ENCODE data around the gene RNF225. TPM values are rescaled to one million over a fixed set of nuclear protein-coding genes. Genes with fewer than 3 reads are reported as not detected.

The RNF225 gene
- total and polyA plus RNA-seq, 2 of the 13 experiments (the other 11 are each of a cell fraction or from before 2014, with no cell fraction given), result not detected

GRCh38 chr19:58380037-58380661, 15.3 kb upstream of the RNF225 start:
- Histone ChIP-seq H3K79me2 (ENCODE audit: insufficient read depth, low read length) (no peaks in the 10 kb centered on the region), H3K4me2 (ENCODE audit: low read depth, low read length) (peak overlapping the region; percentile 100), H2AFZ (ENCODE audit: low read length) (no peak overlapping the region), H3K27me3 (ENCODE audit: control insufficient read depth in 1 of 2, insufficient read depth in 2 of 2, low read length in 2 of 2) (no peaks in the 10 kb centered on the region), H3K4me3 (replicated peaks in 1 of 3; ENCODE audit: insufficient read depth in 1 of 3, low read depth in 2 of 3, low read length in 3 of 3) (peak overlapping the region; percentile 56 to 81 (median 74)), H4K20me1 (ENCODE audit: insufficient read depth, low read length) (no peaks in the 10 kb centered on the region), H3K36me3 (replicated peaks in 1 of 2; ENCODE audit: control insufficient read depth in 1 of 2, insufficient read depth in 2 of 2, low read length in 2 of 2) (no peaks in the 10 kb centered on the region), H3K9ac (ENCODE audit: insufficient read depth, low read depth, low read length) (peak overlapping the region; percentile 84), H3K4me1 (ENCODE audit: insufficient read depth, low read length) (peaks cover 24% of the 10 kb centered on the region), H3K27ac (ENCODE audit: extremely low read length, insufficient read depth, low read length) (peak overlapping the region; percentile 86), H3K9me3 (ENCODE audit: low read length) (no peaks in the 10 kb centered on the region)
- ChIA-PET CTCF (ENCODE audit: low intra/inter-chr PET ratio, low total read pairs) (no interaction called here), POLR2A (interaction anchor here (0.7 to 3.7 kb wide), 7 partner anchors 18 to 198 kb away, joined by 3 to 33 read pairs (median 3); partner anchors contain the start of genes ZBTB45, ZNF274, ZNF497 and ZNF584)
- ATAC-seq (peak; percentile 9), FAIRE-seq (no peak), DNase-seq (ENCODE audit: low spot score) (no peak)
- in situ Hi-C loops (cut with HindIII; ENCODE audit: extremely low pct_ligation_motif_present, low pct_unique_long_range_greater_than_20kb), result no loop called here
- 4% methylated on average over 15 of the region's 24 CpGs for WGBS (ENCODE audit: low lambda C conversion rate)
- TSS peak; percentile 43 for BruUV-seq (replicated peaks)
- intact Hi-C loops (cut with micrococcal nuclease; ENCODE audit: unreplicated experiment), result loop anchor here (2.0 kb wide), 1 partner anchor 17 kb away; the partner anchor contains the start of gene ZNF497
- TF ChIP-seq ZNF543 (CRISPR knock-in tag; IDR thresholded peaks at IDR 0.05) (no peak), ZNF770 (CRISPR knock-in tag; IDR thresholded peaks at IDR 0.05) (peak; percentile 82), ZNF382 (CRISPR knock-in tag; IDR thresholded peaks at IDR 0.05; ENCODE audit: borderline replicate concordance) (no peak), ZNF7 (CRISPR knock-in tag; IDR thresholded peaks at IDR 0.05) (peak; percentile 57; the same call in 1 of the 2 replicates), ZNF432 (CRISPR knock-in tag; IDR thresholded peaks at IDR 0.05; ENCODE audit: borderline replicate concordance) (0 out of 2 replicates have a peak, but pooled peaks have one; percentile 57), ZNF30 (CRISPR knock-in tag; IDR thresholded peaks at IDR 0.05) (0 out of 2 replicates have a peak, but pooled peaks have one; percentile 21), TIGD3 (CRISPR knock-in tag; IDR thresholded peaks at IDR 0.05; ENCODE audit: borderline replicate concordance) (peak; percentile 84; the same call in 1 of the 2 replicates), ZNF615 (CRISPR knock-in tag; IDR thresholded peaks at IDR 0.05; ENCODE audit: borderline replicate concordance) (peak; percentile 36; the same call in 1 of the 2 replicates), ZSCAN30 (CRISPR knock-in tag; IDR thresholded peaks at IDR 0.05) (peak; percentile 96; the same call in 1 of the 2 replicates), ZNF263 (CRISPR knock-in tag; IDR thresholded peaks at IDR 0.05) (peak; percentile 11; the same call in 1 of the 2 replicates), SNRNP70 (IDR thresholded peaks at IDR 0.05; ENCODE audit: low read depth, low read length) (no peak), CENPT (CRISPR knock-in tag; IDR thresholded peaks at IDR 0.05; ENCODE audit: low read depth) (no peak; the same call in 1 of the 2 replicates), RAD51 (IDR thresholded peaks at IDR 0.05; ENCODE audit: borderline replicate concordance) (no peak), ZNF775 (CRISPR knock-in tag; IDR thresholded peaks at IDR 0.05; ENCODE audit: borderline replicate concordance) (no peak), PBX3 (CRISPR knock-in tag; IDR thresholded peaks at IDR 0.05; ENCODE audit: borderline replicate concordance) (no peak), CCDC6 (CRISPR knock-in tag; IDR thresholded peaks at IDR 0.05) (no peak), HNF4A (CRISPR knock-in tag; IDR thresholded peaks at IDR 0.05) (peak; percentile 71), ZNF772 (CRISPR knock-in tag; IDR thresholded peaks at IDR 0.05) (no peak), ZNF605 (CRISPR knock-in tag; IDR thresholded peaks at IDR 0.05) (peak; percentile 89), ZNF20 (CRISPR knock-in tag; IDR thresholded peaks at IDR 0.05) (no peak), ZNF557 (CRISPR knock-in tag; IDR thresholded peaks at IDR 0.05) (no peak; the same call in 1 of the 2 replicates)
